ENCODE data around the gene ABCD1.
"Not testable (repeated sequence)": the region's sequence is repeated elsewhere in the genome, so short reads cannot be mapped to it uniquely, and the experiment has no call there.

- TF ChIP-seq, protein P1, sequence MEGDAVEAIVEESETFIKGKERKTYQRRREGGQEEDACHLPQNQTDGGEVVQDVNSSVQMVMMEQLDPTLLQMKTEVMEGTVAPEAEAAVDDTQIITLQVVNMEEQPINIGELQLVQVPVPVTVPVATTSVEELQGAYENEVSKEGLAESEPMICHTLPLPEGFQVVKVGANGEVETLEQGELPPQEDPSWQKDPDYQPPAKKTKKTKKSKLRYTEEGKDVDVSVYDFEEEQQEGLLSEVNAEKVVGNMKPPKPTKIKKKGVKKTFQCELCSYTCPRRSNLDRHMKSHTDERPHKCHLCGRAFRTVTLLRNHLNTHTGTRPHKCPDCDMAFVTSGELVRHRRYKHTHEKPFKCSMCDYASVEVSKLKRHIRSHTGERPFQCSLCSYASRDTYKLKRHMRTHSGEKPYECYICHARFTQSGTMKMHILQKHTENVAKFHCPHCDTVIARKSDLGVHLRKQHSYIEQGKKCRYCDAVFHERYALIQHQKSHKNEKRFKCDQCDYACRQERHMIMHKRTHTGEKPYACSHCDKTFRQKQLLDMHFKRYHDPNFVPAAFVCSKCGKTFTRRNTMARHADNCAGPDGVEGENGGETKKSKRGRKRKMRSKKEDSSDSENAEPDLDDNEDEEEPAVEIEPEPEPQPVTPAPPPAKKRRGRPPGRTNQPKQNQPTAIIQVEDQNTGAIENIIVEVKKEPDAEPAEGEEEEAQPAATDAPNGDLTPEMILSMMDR (conservative IDR thresholded peaks at IDR 0.05; ENCODE audit: low read depth, low read length): not testable (repeated sequence)
- TF ChIP-seq EZH2 (IDR thresholded peaks at IDR 0.05; ENCODE audit: low read length, unreplicated experiment): not testable (repeated sequence)
These were observed 30.4 kb upstream of the ABCD1 start for GRCh38 chrX:153694256-153694655.
